Nephron (organoid): Measurements from ENCODE around the gene DNAH7.

Source experiments
- H3K27ac Mint-ChIP-seq, 3 experiments: 2 replicates each; pipeline ENCODE4 v1.8.0; 2020; ENCODE audit warnings: mixed read lengths in 3 of 3, mild to moderate bottlenecking in 2 of 3, moderate library complexity in 1 of 3
- H3K27me3 Mint-ChIP-seq: 2 replicates; pipeline ENCODE4 v1.8.0; 2021; ENCODE audit warnings: low read depth, mild to moderate bottlenecking, moderate library complexity, mixed read lengths
- H3K36me3 Mint-ChIP-seq: 2 replicates; pipeline ENCODE4 v1.8.0; 2020; ENCODE audit warnings: low read depth, mixed read lengths
- H3K4me1 Mint-ChIP-seq: 2 replicates; pipeline ENCODE4 v1.8.0; 2020; ENCODE audit warnings: mixed read lengths
- H3K4me3 Mint-ChIP-seq, 3 experiments: 2 replicates each; pipeline ENCODE4 v1.8.0; 2020; ENCODE audit warnings: mild to moderate bottlenecking in 3 of 3, mixed read lengths in 3 of 3, moderate library complexity in 2 of 3
- H3K9me3 Mint-ChIP-seq: 2 replicates; pipeline ENCODE4 v1.8.0; 2020; ENCODE audit warnings: mixed read lengths
- CTCF ChIP-seq, 3 experiments: fragments of 200-600 bp; sonication (generic); IDR thresholded peaks; one replicate each; pipeline ENCODE4 v1.5.0; 2021; ENCODE audit warnings: antibody characterized with exemption in 3 of 3; ENCODE audit not compliant: unreplicated experiment in 3 of 3

Gene DNAH7

GRCh38 chr2:195848119-195848899 is 220.3 kb downstream of the DNAH7 start:
- Mint-ChIP-seq H3K9me3 (peaks cover 8% of the 10 kb centered on the region), H3K27ac (no peak overlapping the region), H3K4me1 (no peaks in the 10 kb centered on the region), H3K36me3 (peaks cover 7% of the 10 kb centered on the region), H3K4me3 (no peak overlapping the region), H3K27me3 (no peaks in the 10 kb centered on the region)
- no peak for TF ChIP-seq CTCF (IDR thresholded peaks at IDR 0.05; ENCODE audit: unreplicated experiment in 3 of 3)

GRCh38 chr2:195842932-195843331 is 225.7 kb downstream of the DNAH7 start:
- H3K27me3 Mint-ChIP-seq = no peaks in the 10 kb centered on the region
- no peak for TF ChIP-seq CTCF (IDR thresholded peaks at IDR 0.05; ENCODE audit: unreplicated experiment in 3 of 3)
- H3K4me3 Mint-ChIP-seq = no peak overlapping the region

GRCh38 chr2:195838002-195838401 is 230.6 kb downstream of the DNAH7 start:
- Mint-ChIP-seq H3K4me3 (no peak overlapping the region), H3K9me3 (no peaks in the 10 kb centered on the region), H3K27ac (no peak overlapping the region), H3K36me3 (no peaks in the 10 kb centered on the region), H3K4me1 (no peaks in the 10 kb centered on the region), H3K27me3 (no peaks in the 10 kb centered on the region)
- no peak for TF ChIP-seq CTCF (IDR thresholded peaks at IDR 0.05; ENCODE audit: unreplicated experiment in 3 of 3)

More at GRCh38 chr2:195842932-195843331, 225.7 kb downstream of the DNAH7 start:
- H3K27ac Mint-ChIP-seq = no peak overlapping the region
- H3K9me3 Mint-ChIP-seq = peaks cover 8% of the 10 kb centered on the region
- H3K4me1 Mint-ChIP-seq = no peaks in the 10 kb centered on the region
- peaks cover 7% of the 10 kb centered on the region for H3K36me3 Mint-ChIP-seq

GRCh38 chr2:195836002-195836401 is 232.6 kb downstream of the DNAH7 start:
- Mint-ChIP-seq H3K9me3 (no peaks in the 10 kb centered on the region), H3K4me3 (no peak overlapping the region), H3K4me1 (no peaks in the 10 kb centered on the region), H3K36me3 (no peaks in the 10 kb centered on the region), H3K27me3 (no peaks in the 10 kb centered on the region), H3K27ac (no peak overlapping the region)
- no peak for TF ChIP-seq CTCF (IDR thresholded peaks at IDR 0.05; ENCODE audit: unreplicated experiment in 3 of 3)

- no peaks in the 10 kb centered on the region for H3K27me3 Mint-ChIP-seq
- TF ChIP-seq CTCF (IDR thresholded peaks at IDR 0.05; ENCODE audit: unreplicated experiment in 3 of 3) = no peak
- no peaks in the 10 kb centered on the region for H3K4me1 Mint-ChIP-seq
- no peaks in the 10 kb centered on the region for H3K9me3 Mint-ChIP-seq
- no peak overlapping the region for H3K4me3 Mint-ChIP-seq
- H3K27ac Mint-ChIP-seq = no peak overlapping the region
- no peaks in the 10 kb centered on the region for H3K36me3 Mint-ChIP-seq
Measured at GRCh38 chr2:195834836-195835235, 233.8 kb downstream of the DNAH7 start.
